ENCODE results near the gene HS6ST1. TPM values are rescaled to one million over a fixed set of nuclear protein-coding genes. Genes with fewer than 3 reads are reported as not detected.

Gene HS6ST1
- total and polyA plus RNA-seq, 4 donors, result 17.9 to 31.9 (median 25.4) TPM

DNA sequence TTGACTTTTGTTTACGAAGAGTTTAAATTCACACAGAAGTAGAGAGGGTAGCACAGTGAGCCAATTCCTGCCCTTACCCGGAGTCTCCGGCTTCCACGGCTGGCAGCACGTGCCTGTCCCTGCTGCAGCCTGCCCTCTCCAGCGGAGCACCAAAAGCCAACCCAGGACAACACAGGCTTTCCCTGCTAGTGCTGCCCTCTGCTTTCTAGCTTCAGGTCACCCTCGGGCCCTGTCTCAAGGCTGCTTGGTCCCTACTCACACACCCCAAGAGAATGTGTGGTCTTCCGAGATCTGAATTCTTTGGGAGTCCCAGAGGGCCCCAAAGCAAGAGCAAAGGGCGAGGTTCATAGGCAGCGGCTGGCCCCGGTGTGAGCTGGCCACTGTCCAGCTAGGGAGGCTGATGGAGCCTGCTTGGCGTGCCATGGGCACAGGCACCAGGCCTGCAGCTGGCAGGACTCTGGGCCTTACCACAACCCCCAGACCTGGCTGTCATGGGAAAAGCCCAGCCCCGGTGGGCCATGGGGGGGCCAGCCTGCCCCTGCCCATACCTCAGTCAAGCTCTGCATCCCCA is 7.0 kb upstream of the HS6ST1 start:
- no peak for TF ChIP-seq TAF1 (conservative IDR thresholded peaks at IDR 0.05)
- TF ChIP-seq HNF4G (IDR thresholded peaks at IDR 0.05), result peak; percentile 29
- TF ChIP-seq, protein P1, sequence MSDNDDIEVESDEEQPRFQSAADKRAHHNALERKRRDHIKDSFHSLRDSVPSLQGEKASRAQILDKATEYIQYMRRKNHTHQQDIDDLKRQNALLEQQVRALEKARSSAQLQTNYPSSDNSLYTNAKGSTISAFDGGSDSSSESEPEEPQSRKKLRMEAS (IDR thresholded peaks at IDR 0.05), result peak; percentile 91
- peak; percentile 60 to 65 for TF ChIP-seq RAD21 (IDR thresholded peaks at IDR 0.05)
- TF ChIP-seq, protein P2, sequence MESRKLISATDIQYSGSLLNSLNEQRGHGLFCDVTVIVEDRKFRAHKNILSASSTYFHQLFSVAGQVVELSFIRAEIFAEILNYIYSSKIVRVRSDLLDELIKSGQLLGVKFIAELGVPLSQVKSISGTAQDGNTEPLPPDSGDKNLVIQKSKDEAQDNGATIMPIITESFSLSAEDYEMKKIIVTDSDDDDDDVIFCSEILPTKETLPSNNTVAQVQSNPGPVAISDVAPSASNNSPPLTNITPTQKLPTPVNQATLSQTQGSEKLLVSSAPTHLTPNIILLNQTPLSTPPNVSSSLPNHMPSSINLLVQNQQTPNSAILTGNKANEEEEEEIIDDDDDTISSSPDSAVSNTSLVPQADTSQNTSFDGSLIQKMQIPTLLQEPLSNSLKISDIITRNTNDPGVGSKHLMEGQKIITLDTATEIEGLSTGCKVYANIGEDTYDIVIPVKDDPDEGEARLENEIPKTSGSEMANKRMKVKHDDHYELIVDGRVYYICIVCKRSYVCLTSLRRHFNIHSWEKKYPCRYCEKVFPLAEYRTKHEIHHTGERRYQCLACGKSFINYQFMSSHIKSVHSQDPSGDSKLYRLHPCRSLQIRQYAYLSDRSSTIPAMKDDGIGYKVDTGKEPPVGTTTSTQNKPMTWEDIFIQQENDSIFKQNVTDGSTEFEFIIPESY (IDR thresholded peaks at IDR 0.05), result no peak
- TF ChIP-seq SP1 (IDR thresholded peaks at IDR 0.05), result peak; percentile 68
- TF ChIP-seq HNF4A (conservative IDR thresholded peaks at IDR 0.05), result peak; percentile 76 to 77
- peak; percentile 49 for TF ChIP-seq YY1 (IDR thresholded peaks at IDR 0.05)
- peak; percentile 29 for TF ChIP-seq NR2F2 (IDR thresholded peaks at IDR 0.05)
- TF ChIP-seq RXRA (IDR thresholded peaks at IDR 0.05), result peak; percentile 82 to 85
- no peak for DNase-seq (ENCODE audit: low spot score)
- WGBS, result 38% methylated on average over 13 of the region's 13 CpGs

DNA sequence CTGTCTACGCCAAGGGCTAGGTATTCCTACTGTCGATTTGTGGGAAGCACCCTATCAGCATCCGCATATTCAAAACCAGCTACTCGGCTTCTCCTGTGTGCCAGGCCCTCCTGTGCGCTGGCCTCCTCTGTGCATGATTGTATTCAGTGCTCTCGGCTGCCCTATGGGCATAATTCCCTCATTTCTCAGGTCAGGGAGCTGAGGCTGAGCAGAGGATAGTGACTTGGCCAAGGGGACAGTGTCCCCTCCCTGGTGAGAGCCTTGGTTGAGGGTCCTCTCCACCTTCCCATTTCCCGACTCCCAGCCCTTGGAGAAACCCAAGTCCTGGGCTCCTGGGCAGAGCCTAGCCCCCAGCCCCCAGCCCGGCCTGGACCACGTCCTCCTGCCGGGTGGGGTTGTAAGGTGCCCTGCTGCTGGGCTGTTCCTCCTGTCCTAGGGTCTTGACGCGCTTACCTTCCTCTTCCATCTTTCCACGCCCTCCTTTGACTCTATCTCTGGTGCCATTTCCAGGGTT is 6.3 kb upstream of the HS6ST1 start:
- Histone ChIP-seq H3K4me1 (ENCODE audit: control insufficient read depth in 4 of 4, insufficient read depth in 4 of 4, low read length in 3 of 4) (peaks cover 9 to 16% (median 13%) of the 10 kb centered on the region in 4 donors), H3K9ac (ENCODE audit: low read depth in 1 of 2, low read length in 2 of 2) (no peak overlapping the region), H3K4me3 (ENCODE audit: low read depth in 1 of 3, low read length in 3 of 3) (no peak overlapping the region), H3K27me3 (ENCODE audit: control insufficient read depth in 4 of 4, insufficient read depth in 4 of 4, low read length in 3 of 4) (no peaks in the 10 kb centered on the region), H3K27ac (ENCODE audit: low read depth in 1 of 2, low read length in 2 of 2) (no peak overlapping the region), H3K36me3 (ENCODE audit: control insufficient read depth in 4 of 4, insufficient read depth in 3 of 4, low read depth in 1 of 4, low read length in 3 of 4) (no peaks in the 10 kb centered on the region), H3K9me3 (ENCODE audit: control insufficient read depth in 4 of 4, low read length in 3 of 4) (no peaks in the 10 kb centered on the region)
- TF ChIP-seq JUND (IDR thresholded peaks at IDR 0.05) (no peak), HNF4G (IDR thresholded peaks at IDR 0.05) (no peak), NR2F2 (IDR thresholded peaks at IDR 0.05) (no peak), RAD21 (IDR thresholded peaks at IDR 0.05) (no peak), FOXA1 (IDR thresholded peaks at IDR 0.05) (no peak), RXRA (IDR thresholded peaks at IDR 0.05) (no peak)
- TF ChIP-seq, protein P3, sequence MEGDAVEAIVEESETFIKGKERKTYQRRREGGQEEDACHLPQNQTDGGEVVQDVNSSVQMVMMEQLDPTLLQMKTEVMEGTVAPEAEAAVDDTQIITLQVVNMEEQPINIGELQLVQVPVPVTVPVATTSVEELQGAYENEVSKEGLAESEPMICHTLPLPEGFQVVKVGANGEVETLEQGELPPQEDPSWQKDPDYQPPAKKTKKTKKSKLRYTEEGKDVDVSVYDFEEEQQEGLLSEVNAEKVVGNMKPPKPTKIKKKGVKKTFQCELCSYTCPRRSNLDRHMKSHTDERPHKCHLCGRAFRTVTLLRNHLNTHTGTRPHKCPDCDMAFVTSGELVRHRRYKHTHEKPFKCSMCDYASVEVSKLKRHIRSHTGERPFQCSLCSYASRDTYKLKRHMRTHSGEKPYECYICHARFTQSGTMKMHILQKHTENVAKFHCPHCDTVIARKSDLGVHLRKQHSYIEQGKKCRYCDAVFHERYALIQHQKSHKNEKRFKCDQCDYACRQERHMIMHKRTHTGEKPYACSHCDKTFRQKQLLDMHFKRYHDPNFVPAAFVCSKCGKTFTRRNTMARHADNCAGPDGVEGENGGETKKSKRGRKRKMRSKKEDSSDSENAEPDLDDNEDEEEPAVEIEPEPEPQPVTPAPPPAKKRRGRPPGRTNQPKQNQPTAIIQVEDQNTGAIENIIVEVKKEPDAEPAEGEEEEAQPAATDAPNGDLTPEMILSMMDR (IDR thresholded peaks at IDR 0.05; ENCODE audit: low read depth, low read length, missing input control), result no peak
- TF ChIP-seq, protein P4, sequence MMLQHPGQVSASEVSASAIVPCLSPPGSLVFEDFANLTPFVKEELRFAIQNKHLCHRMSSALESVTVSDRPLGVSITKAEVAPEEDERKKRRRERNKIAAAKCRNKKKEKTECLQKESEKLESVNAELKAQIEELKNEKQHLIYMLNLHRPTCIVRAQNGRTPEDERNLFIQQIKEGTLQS (IDR thresholded peaks at IDR 0.05), result no peak
- 96% methylated on average over 13 of the region's 13 CpGs for WGBS
- DNase-seq (ENCODE audit: low spot score), result no peak

More for the DNA sequence above, 7.0 kb upstream of the HS6ST1 start:
- Histone ChIP-seq H3K36me3 (ENCODE audit: control insufficient read depth in 4 of 4, insufficient read depth in 3 of 4, low read depth in 1 of 4, low read length in 3 of 4) (no peaks in the 10 kb centered on the region), H3K9ac (ENCODE audit: low read depth in 1 of 2, low read length in 2 of 2) (peak overlapping the region in 1 of 2 donors; percentile 12), H3K4me3 (ENCODE audit: low read depth in 1 of 3, low read length in 3 of 3) (no peak overlapping the region), H3K27me3 (ENCODE audit: control insufficient read depth in 4 of 4, insufficient read depth in 4 of 4, low read length in 3 of 4) (no peaks in the 10 kb centered on the region), H3K27ac (ENCODE audit: low read depth in 1 of 2, low read length in 2 of 2) (peak overlapping the region in 1 of 2 donors; percentile 15), H3K9me3 (ENCODE audit: control insufficient read depth in 4 of 4, low read length in 3 of 4) (no peaks in the 10 kb centered on the region), H3K4me1 (ENCODE audit: control insufficient read depth in 4 of 4, insufficient read depth in 4 of 4, low read length in 3 of 4) (peaks cover 9 to 16% (median 13%) of the 10 kb centered on the region in 4 donors)
